ENCODE measurements around the gene LDLRAD3.

GRCh38 chr11:35986947-35987346 is 43.1 kb downstream of the LDLRAD3 start:
- TF ChIP-seq GATA3 (IDR thresholded peaks at IDR 0.05; ENCODE audit: low read depth, low read length) (no peak), GATA2 (IDR thresholded peaks at IDR 0.05; ENCODE audit: low read depth, low read length) (no peak)

Measured in SH-SY5Y (cell line).